MCF 10A (cell line): ENCODE data around the gene DLD. TPM values are rescaled to one million over a fixed set of nuclear protein-coding genes. Genes with fewer than 3 reads are reported as not detected.
A peak's percentile ranks its signal among the peaks of the same experiment; 100 is the strongest.

Experiments used
- BruUV-seq: library from RNA; stranded (reverse); fragments of 400-500 nt; replicated peaks from 2 replicates; lab custom pipeline; 2021; lab: Mats Ljungman, UMichigan
- CTCF ChIA-PET: fragments of 300-600 bp; sonication (Branson Sonifier 250); formaldehyde crosslinking; extraction: SDS; loops from one replicate; lab custom pipeline; 2021; ENCODE audit warnings: antibody characterized with exemption, inconsistent platforms; lab: Yijun Ruan, JAX
- POLR2A ChIA-PET: fragments of 300-600, 350-650 bp; sonication (Branson Sonifier 250); formaldehyde crosslinking; extraction: SDS; loops from one replicate; lab custom pipeline; 2020; ENCODE audit warnings: antibody characterized with exemption, inconsistent platforms; lab: Yijun Ruan, JAX
- DNase-seq: peaks from one replicate; pipeline ENCODE4 v3.0.0-alpha.2; 2018; ENCODE audit not compliant: unreplicated experiment
- H3K27ac Mint-ChIP-seq: one replicate; pipeline ENCODE4 v1.8.0; 2022; ENCODE audit warnings: mild to moderate bottlenecking, low read depth, mixed read lengths; ENCODE audit not compliant: unreplicated experiment
- H3K27me3 Mint-ChIP-seq: one replicate; pipeline ENCODE4 v1.8.0; 2022; ENCODE audit warnings: mixed read lengths; ENCODE audit not compliant: insufficient read depth, unreplicated experiment
- H3K36me3 Mint-ChIP-seq: one replicate; pipeline ENCODE4 v1.8.0; 2022; ENCODE audit warnings: mild to moderate bottlenecking, moderate library complexity, mixed read lengths; ENCODE audit not compliant: insufficient read depth, unreplicated experiment
- H3K4me1 Mint-ChIP-seq: one replicate; pipeline ENCODE4 v1.8.0; 2022; ENCODE audit warnings: mixed read lengths; ENCODE audit not compliant: insufficient read depth, unreplicated experiment
- H3K4me3 Mint-ChIP-seq: one replicate; pipeline ENCODE4 v1.8.0; 2022; ENCODE audit warnings: mild to moderate bottlenecking, moderate library complexity, mixed read lengths; ENCODE audit not compliant: unreplicated experiment
- H3K9me3 Mint-ChIP-seq: one replicate; pipeline ENCODE4 v1.8.0; 2022; ENCODE audit warnings: mixed read lengths; ENCODE audit not compliant: unreplicated experiment
- CTCF ChIP-seq: fragments of 200-600 bp; IDR thresholded peaks from one replicate; pipeline ENCODE4 v1.8.0; 2022; ENCODE audit warnings: antibody characterized with exemption, mild to moderate bottlenecking; ENCODE audit not compliant: unreplicated experiment
- intact Hi-C: fragments of 100-400 bp; cut with micrococcal nuclease; formaldehyde crosslinking; loops from 2 replicates; pipeline ENCODE4 v1.14.1; 2022
- total RNA-seq: library from RNA; stranded (reverse); gene quantifications from 2 replicates; pipeline ENCODE4 v1.2.3, GENCODE V29; 2022

Gene DLD
- total RNA-seq, 1 experiment from 2014 or later, result 83.0 TPM

DNA sequence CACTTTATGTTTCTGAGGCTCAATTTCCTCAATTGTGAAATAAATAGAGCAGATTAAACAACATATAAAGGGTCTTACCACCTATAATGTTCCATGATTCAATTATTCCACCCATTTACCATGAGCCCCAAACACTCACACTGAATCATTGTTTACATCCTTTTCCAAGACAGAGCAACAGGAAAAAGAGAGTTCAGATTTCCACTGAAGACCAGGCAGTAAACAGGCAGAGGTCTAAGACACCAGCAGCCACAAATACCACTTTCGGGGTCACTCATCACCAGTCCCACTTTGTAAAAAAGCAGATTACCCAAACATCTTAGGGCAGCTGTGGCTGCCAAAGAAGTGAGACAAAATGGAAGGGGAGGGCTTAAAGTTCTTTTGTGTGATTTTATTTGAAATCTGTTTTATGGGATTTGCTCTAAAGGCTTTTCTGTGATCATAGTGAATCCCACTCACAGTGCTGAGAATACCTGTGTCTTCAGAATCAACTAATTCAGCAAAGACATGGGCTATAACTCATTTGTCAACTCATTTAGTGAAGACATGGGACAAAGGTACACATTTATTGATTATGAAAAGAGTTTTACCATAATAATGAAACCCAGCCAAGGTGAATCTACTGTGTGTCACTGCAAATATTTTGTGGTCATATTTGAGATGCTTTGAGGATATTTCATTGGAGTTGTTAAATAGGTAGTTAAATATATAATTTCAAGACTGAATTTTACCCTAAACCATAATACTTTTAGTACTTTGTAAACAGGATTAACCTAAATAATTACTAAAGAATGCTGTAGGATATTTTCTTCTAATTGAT, 24.8 kb upstream of the DLD start:
- DNase-seq, result no peak

GRCh38 chr7:107867858-107868466, 23.0 kb upstream of the DLD start:
- DNase-seq, result no peak
- Mint-ChIP-seq H3K9me3 (no peaks in the 10 kb centered on the region), H3K4me1 (no peaks in the 10 kb centered on the region), H3K27me3 (peaks cover 23% of the 10 kb centered on the region), H3K4me3 (no peak overlapping the region), H3K36me3 (no peaks in the 10 kb centered on the region), H3K27ac (no peak overlapping the region)
- no TSS peak for BruUV-seq
- TF ChIP-seq CTCF, result no peak
- CTCF ChIA-PET, result interaction anchor here (0.6 to 3.0 kb wide), 7 partner anchors 9 to 1044 kb away, joined by 3 to 13 read pairs (median 5); no protein-coding TSS in a partner anchor
- intact Hi-C loops, result no loop called here
- POLR2A ChIA-PET, result interaction anchor here (0.6 to 2.5 kb wide), 3 partner anchors 90 to 226 kb away, joined by 4 to 15 read pairs (median 4); partner anchors contain the start of gene CBLL1

More for the DNA sequence above, 24.8 kb upstream of the DLD start:
- Mint-ChIP-seq H3K4me1 (peaks cover 5% of the 10 kb centered on the region), H3K36me3 (no peaks in the 10 kb centered on the region), H3K27ac (peak overlapping the region; percentile 10), H3K9me3 (no peaks in the 10 kb centered on the region), H3K27me3 (peaks cover 23% of the 10 kb centered on the region), H3K4me3 (no peak overlapping the region)
- no TSS peak for BruUV-seq
- no peak for TF ChIP-seq CTCF
- POLR2A ChIA-PET, result no interaction called here
- CTCF ChIA-PET, result interaction anchor here (3.0 kb wide), 1 partner anchor 123 kb away, joined by 12 read pairs; no protein-coding TSS in a partner anchor
- intact Hi-C loops, result no loop called here

DNA sequence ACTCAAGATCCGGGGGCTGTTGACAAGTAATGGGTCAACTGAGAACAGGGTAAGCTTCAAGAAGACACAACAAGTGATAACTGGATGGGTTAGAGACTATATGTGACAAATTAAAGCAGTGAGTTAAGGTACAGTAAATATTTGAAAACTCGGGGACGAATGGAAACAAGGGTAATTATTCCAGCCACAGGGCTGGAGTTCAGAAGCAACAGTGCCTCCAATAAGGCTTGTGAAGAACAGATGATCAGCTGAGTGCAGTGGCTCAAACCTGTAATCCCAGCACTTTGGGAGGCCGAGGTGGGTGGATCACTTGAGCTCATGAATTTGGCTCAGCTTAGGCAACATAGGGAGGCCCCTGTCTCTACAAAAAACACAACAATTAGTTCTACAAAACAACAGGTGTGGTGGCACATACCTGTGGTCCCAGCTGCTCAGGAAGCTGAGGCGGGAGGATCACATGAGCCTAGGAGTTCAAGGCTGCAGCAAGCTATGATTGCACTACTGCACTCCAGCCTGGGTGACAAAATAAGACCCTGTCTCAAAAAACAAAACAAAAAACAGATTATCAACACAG, 20.5 kb upstream of the DLD start:
- Mint-ChIP-seq H3K27ac (no peak overlapping the region), H3K27me3 (peaks cover 23% of the 10 kb centered on the region), H3K36me3 (no peaks in the 10 kb centered on the region), H3K9me3 (no peaks in the 10 kb centered on the region), H3K4me1 (no peaks in the 10 kb centered on the region), H3K4me3 (no peak overlapping the region)
- BruUV-seq, result no TSS peak
- no peak for TF ChIP-seq CTCF
- POLR2A ChIA-PET, result no interaction called here
- intact Hi-C loops, result no loop called here
- DNase-seq, result no peak
- CTCF ChIA-PET, result interaction anchor here (0.6 to 10.8 kb wide), 3 partner anchors 9 to 127 kb away, joined by 4 to 227 read pairs (median 8); partner anchors contain the start of gene CBLL1
